ENCODE data around the gene PNLIPRP1.

DNA sequence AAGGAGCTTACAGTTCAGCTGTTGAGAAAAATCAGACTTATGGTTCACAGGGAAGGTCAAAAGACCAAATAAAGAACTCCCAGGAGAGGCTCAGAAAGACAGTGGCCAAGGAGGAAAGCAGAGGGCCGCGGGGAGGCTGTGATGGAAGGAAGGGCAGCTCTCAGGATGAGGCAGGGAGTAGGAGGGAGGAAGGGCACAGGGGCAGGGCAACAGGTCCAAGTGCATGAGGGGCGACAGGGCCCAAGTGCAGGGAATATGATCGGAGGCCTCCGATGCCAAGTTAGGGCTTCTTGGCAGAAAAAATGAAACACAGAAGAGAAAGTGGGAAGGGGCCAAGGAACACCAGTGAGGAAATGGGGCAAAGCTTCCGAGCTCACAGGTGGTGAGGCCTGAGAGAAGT lies 16.6 kb downstream of the PNLIPRP1 start:
- no peak for TF ChIP-seq ZFP30 (CRISPR knock-in tag; IDR thresholded peaks at IDR 0.05)
- TF ChIP-seq ZFP3 (CRISPR knock-in tag; IDR thresholded peaks at IDR 0.05) = no peak
- no peak for TF ChIP-seq ESRRG (CRISPR knock-in tag; IDR thresholded peaks at IDR 0.05)
- no peak for TF ChIP-seq OSR1 (CRISPR knock-in tag; IDR thresholded peaks at IDR 0.05)

All from SK-N-SH treated with all-trans-retinoic acid at 6 μM for 48 hours (cell line).